Retinal pigment epithelial cell (primary cell): Measurements from ENCODE around the gene F11R.

ENCODE experiments used
- DNase-seq: peaks from one replicate; pipeline ENCODE4 v3.0.0-alpha.2; 2010; ENCODE audit warnings: low read depth
- H3K4me3 ChIP-seq: 2 replicates; pipeline ENCODE4 v1.5.1; 2011; ENCODE audit warnings: mild to moderate bottlenecking, low read length, control low read depth, moderate library complexity
- TF ChIP-seq, protein P1 (sequence below): conservative IDR thresholded peaks from 2 replicates; pipeline ENCODE4 v1.5.1; 2011; ENCODE audit warnings: low read depth, low read length, control low read depth, inconsistent platforms

F11R gene

GRCh38 chr1:161006563-161006962 is 14.4 kb downstream of the F11R start:
- H3K4me3 ChIP-seq, result no peak overlapping the region
- DNase-seq, result no peak
- TF ChIP-seq, protein P1, sequence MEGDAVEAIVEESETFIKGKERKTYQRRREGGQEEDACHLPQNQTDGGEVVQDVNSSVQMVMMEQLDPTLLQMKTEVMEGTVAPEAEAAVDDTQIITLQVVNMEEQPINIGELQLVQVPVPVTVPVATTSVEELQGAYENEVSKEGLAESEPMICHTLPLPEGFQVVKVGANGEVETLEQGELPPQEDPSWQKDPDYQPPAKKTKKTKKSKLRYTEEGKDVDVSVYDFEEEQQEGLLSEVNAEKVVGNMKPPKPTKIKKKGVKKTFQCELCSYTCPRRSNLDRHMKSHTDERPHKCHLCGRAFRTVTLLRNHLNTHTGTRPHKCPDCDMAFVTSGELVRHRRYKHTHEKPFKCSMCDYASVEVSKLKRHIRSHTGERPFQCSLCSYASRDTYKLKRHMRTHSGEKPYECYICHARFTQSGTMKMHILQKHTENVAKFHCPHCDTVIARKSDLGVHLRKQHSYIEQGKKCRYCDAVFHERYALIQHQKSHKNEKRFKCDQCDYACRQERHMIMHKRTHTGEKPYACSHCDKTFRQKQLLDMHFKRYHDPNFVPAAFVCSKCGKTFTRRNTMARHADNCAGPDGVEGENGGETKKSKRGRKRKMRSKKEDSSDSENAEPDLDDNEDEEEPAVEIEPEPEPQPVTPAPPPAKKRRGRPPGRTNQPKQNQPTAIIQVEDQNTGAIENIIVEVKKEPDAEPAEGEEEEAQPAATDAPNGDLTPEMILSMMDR, result no peak

DNA sequence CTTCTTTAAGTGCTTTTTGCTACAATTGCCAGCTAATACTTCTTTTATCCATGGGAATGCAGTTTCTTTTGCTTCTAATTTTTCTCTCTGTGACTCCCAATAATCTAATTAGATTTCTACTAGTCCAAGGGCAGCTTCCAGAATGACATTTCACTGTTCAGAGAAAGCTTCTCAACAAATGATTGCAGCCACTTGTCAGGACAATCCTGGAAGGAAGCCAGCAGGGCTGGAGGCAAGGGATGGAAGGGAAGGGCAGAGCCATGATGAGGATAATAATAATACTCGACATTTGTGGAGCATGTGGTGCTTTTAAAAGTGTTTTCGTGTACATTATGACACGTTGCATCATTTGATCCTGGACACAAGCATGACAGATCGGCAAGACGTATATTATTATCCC is 19.4 kb downstream of the F11R start:
- H3K4me3 ChIP-seq, result no peak overlapping the region
- TF ChIP-seq, protein P1, result no peak
- DNase-seq, result no peak

DNA sequence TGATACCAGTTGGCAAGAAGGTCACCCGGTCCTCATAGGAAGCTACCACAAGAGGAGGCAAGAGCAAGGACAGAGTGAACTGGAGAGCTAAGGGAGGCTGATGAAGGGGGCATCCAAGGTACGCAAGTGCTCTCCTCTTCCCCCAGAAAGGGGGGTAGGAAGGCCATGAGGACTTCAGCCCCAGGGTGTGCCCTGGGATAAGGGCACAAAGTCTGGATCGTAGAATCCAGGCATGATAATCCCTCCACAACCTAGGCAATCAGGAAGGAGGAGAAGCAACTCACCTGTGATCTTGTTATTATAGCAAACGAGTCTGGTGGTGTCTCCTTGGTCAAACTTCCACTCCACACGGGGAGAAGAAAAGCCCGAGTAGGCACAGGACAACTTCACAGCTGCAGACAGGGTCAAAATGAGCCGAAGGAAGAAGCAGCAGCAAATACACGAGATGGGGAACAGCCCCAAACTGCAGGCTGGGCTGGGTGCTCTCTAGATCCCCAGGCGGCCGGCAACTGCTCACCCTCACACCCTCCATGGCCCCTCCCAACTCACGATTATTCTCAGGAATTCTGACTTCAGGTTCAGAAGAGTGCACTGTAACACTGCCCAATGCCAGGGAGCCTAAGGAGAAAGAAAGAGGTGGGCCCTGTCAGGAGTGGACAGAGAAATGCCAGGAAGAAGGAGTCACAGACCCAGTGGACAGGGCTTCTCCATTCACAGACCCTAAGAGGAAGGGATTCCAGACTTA is 20.0 kb downstream of the F11R start:
- no peak overlapping the region for H3K4me3 ChIP-seq
- TF ChIP-seq, protein P1, result no peak
- no peak for DNase-seq

GRCh38 chr1:160999376-160999775 is 21.6 kb downstream of the F11R start:
- no peak for DNase-seq
- H3K4me3 ChIP-seq, result no peak overlapping the region
- TF ChIP-seq, protein P1, result no peak

- no peak for DNase-seq
Measured at GRCh38 chr1:160997323-160998038, 23.5 kb downstream of the F11R start.

DNA sequence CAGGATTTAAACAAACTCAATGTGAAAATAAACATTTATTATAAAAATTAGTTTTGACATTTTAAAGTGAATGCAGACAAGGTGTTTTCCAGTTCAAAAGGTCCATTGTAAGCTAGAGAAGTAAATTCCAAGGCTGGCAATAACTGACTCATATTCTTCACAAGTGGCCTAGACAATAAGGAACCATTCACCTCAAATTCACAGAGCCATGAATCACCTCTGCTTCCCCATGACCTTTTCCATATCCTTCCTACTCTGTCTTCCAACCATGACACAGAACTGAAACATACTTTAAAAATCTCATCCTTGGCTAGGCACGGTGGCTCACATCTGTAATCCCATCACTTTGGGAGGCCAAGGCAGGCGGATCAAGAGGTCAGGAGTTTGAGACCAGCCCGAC is 24.8 kb downstream of the F11R start:
- H3K4me3 ChIP-seq, result no peak overlapping the region
- no peak for DNase-seq
- TF ChIP-seq, protein P1, result no peak

More at GRCh38 chr1:160997323-160998038, 23.5 kb downstream of the F11R start:
- H3K4me3 ChIP-seq, result no peak overlapping the region
- TF ChIP-seq, protein P1, result peak; percentile 68
